KMS-11 (cell line): Measurements from ENCODE around the gene PCDHGA11.
"Not testable (repeated sequence)": the region's sequence is repeated elsewhere in the genome, so short reads cannot be mapped to it uniquely, and the experiment has no call there.

Experiments used
- H2AFZ ChIP-seq: fragments of 200-600 bp; sonication (generic); 2 replicates; pipeline ENCODE4 v1.6.1; 2016; ENCODE audit warnings: antibody characterized with exemption, mixed run types, low read depth
- H3K27ac ChIP-seq: fragments of 200-600 bp; sonication (generic); 2 replicates; pipeline ENCODE4 v1.6.1; 2016; ENCODE audit warnings: mild to moderate bottlenecking, mixed run types
- H3K27me3 ChIP-seq: fragments of 200-600 bp; sonication (generic); 2 replicates; pipeline ENCODE4 v1.6.1; 2017; ENCODE audit warnings: mild to moderate bottlenecking, low read depth, mixed run types, moderate library complexity; ENCODE audit not compliant: insufficient read depth
- H3K36me3 ChIP-seq: fragments of 200-600 bp; sonication (generic); 2 replicates; pipeline ENCODE4 v1.6.1; 2017; ENCODE audit warnings: mild to moderate bottlenecking, mixed run types; ENCODE audit not compliant: insufficient read depth
- H3K4me1 ChIP-seq: fragments of 200-600 bp; sonication (generic); 2 replicates; pipeline ENCODE4 v1.6.1; 2016; ENCODE audit warnings: mild to moderate bottlenecking, low read depth, mixed run types; ENCODE audit not compliant: poor library complexity, severe bottlenecking
- H3K4me2 ChIP-seq: fragments of 200-600 bp; sonication (generic); 2 replicates; pipeline ENCODE4 v1.7.0; 2016; ENCODE audit warnings: mild to moderate bottlenecking, mixed run types
- H3K4me3 ChIP-seq: fragments of 200-600 bp; sonication (generic); IDR thresholded peaks from 2 replicates; pipeline ENCODE4 v1.6.1; 2017; ENCODE audit warnings: low read depth, low read length, mixed read lengths; ENCODE audit not compliant: insufficient read depth
- H3K79me2 ChIP-seq: fragments of 200-600 bp; sonication (generic); 2 replicates; pipeline ENCODE4 v1.6.1; 2016; ENCODE audit warnings: low read depth, mixed run types; ENCODE audit not compliant: insufficient read depth
- H3K9ac ChIP-seq: fragments of 200-600 bp; sonication (generic); 2 replicates; pipeline ENCODE4 v1.6.1; 2016; ENCODE audit warnings: mild to moderate bottlenecking, mixed run types
- H4K20me1 ChIP-seq: fragments of 200-600 bp; sonication (generic); 2 replicates; pipeline ENCODE4 v1.6.1; 2016; ENCODE audit warnings: mild to moderate bottlenecking, mixed run types; ENCODE audit not compliant: insufficient read depth
- TF ChIP-seq, protein P1 (sequence below): fragments of 200-600 bp; sonication (generic); conservative IDR thresholded peaks from 2 replicates; pipeline ENCODE4 v1.6.1; 2017; ENCODE audit warnings: low read depth, mild to moderate bottlenecking, antibody characterized with exemption, low read length, moderate library complexity, mixed read lengths

PCDHGA11 gene

DNA sequence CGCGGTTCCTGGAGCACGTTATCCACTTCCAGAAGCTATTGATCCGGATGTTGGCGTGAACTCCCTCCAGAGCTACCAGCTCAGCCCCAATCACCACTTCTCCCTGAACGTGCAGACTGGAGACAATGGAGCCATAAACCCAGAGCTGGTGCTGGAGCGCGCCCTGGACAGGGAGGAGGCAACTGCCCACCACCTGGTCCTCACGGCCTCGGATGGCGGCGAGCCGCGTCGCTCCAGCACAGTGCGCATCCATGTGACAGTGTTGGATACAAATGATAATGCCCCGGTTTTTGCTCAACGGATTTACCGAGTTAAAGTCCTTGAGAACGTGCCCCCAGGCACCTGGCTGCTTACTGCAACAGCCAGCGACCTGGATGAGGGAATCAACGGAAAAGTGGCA is 17.5 kb upstream of the PCDHGA11 start:
- no peak overlapping the region for H2AFZ ChIP-seq
- H3K36me3 ChIP-seq, result no peaks in the 10 kb centered on the region
- H3K27ac ChIP-seq, result no peak overlapping the region
- H3K79me2 ChIP-seq, result no peaks in the 10 kb centered on the region
- no peaks in the 10 kb centered on the region for H4K20me1 ChIP-seq
- no peaks in the 10 kb centered on the region for H3K4me1 ChIP-seq
- no peak overlapping the region for H3K4me2 ChIP-seq
- H3K4me3 ChIP-seq, result no peak overlapping the region
- no peak overlapping the region for H3K9ac ChIP-seq
- TF ChIP-seq, protein P1, sequence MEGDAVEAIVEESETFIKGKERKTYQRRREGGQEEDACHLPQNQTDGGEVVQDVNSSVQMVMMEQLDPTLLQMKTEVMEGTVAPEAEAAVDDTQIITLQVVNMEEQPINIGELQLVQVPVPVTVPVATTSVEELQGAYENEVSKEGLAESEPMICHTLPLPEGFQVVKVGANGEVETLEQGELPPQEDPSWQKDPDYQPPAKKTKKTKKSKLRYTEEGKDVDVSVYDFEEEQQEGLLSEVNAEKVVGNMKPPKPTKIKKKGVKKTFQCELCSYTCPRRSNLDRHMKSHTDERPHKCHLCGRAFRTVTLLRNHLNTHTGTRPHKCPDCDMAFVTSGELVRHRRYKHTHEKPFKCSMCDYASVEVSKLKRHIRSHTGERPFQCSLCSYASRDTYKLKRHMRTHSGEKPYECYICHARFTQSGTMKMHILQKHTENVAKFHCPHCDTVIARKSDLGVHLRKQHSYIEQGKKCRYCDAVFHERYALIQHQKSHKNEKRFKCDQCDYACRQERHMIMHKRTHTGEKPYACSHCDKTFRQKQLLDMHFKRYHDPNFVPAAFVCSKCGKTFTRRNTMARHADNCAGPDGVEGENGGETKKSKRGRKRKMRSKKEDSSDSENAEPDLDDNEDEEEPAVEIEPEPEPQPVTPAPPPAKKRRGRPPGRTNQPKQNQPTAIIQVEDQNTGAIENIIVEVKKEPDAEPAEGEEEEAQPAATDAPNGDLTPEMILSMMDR, result no peak
- H3K27me3 ChIP-seq, result no peaks in the 10 kb centered on the region

DNA sequence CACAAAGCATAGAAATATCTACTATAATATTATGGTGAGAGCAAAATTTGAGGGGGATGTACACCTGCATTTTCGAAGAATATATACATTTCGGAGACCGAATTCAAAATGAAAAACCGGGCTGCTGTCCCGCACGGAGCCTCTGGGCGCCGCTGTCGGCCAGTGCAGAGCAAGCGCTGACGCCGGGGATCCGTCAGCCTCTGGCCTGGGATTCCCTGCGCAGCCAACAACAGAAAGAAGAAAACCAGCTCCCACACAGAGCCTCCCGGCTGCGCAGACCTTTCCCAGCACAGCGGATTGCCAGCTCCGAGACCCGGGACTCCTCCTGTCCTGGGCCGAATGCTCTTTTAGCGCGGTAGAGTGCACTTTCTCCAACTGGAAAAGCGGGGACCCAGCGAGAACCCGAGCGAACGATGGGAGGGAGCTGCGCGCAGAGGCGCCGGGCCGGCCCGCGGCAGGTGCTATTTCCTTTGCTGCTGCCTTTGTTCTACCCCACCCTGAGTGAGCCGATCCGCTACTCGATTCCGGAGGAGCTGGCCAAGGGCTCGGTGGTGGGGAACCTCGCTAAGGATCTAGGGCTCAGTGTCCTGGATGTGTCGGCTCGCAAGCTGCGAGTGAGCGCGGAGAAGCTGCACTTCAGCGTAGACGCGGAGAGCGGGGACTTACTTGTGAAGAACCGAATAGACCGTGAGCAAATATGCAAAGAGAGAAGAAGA is 12.9 kb upstream of the PCDHGA11 start, which contains the start of gene PCDHGB6:
Gene PCDHGB6, plus strand, starts transcription at position 232 of the 716 bp plus-strand sequence. Its CDS starts 182 bp downstream, at position 414.
- H3K4me1 ChIP-seq, H3K36me3 ChIP-seq, H3K4me3 ChIP-seq, H3K27ac ChIP-seq, H3K79me2 ChIP-seq, H3K4me2 ChIP-seq, H3K9ac ChIP-seq, H2AFZ ChIP-seq, H4K20me1 ChIP-seq, H3K27me3 ChIP-seq: not testable (repeated sequence)

DNA sequence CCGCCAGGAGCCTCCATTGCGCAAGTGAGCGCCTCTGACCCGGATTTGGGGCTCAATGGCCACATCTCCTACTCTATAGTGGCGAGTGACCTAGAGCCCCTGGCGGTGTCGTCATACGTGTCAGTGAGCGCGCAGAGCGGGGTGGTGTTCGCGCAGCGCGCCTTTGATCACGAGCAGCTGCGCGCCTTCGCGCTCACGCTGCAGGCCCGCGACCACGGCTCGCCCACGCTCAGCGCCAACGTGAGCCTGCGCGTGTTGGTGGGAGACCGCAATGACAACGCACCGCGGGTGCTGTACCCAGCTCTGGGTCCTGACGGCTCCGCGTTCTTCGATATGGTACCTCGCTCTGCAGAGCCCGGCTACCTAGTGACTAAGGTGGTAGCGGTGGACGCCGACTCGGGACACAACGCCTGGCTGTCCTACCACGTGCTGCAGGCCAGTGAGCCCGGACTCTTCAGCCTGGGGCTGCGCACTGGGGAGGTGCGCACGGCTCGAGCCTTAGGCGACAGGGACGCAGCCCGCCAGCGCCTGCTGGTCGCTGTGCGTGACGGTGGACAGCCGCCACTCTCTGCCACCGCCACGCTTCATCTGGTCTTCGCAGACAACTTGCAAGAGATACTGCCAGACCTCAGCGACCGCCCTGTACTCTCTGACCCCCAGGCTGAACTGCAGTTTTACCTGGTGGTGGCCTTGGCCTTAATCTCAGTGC is 11.1 kb upstream of the PCDHGA11 start:
- no peaks in the 10 kb centered on the region for H3K27me3 ChIP-seq
- no peak overlapping the region for H3K4me3 ChIP-seq
- no peak overlapping the region for H2AFZ ChIP-seq
- H3K9ac ChIP-seq, result no peak overlapping the region
- H3K4me2 ChIP-seq, result no peak overlapping the region
- TF ChIP-seq, protein P1, result no peak
- H3K79me2 ChIP-seq, result no peaks in the 10 kb centered on the region
- no peaks in the 10 kb centered on the region for H4K20me1 ChIP-seq
- H3K27ac ChIP-seq, result no peak overlapping the region
- no peaks in the 10 kb centered on the region for H3K36me3 ChIP-seq
- H3K4me1 ChIP-seq, result no peaks in the 10 kb centered on the region

DNA sequence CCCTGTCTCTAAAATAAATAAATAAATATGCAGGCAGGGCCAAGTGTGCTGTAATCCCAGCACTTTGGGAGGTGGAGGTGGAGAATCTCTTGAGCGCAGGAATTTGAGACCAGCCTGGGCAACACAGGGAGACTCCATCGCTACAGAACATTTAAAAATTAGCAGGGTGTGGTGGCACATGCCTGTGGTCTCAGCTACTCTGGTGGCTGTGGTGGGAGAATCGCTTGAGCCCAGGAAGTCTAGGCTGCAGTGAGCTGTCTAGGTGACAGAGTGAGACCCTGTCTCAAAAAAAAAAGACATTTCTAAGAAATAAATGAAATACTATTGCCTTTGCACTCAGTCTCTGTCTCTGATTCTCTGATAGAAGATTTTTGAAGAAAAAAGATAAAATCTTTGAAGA is 9.3 kb upstream of the PCDHGA11 start:
- no peak overlapping the region for H3K27ac ChIP-seq
- no peaks in the 10 kb centered on the region for H3K79me2 ChIP-seq
- no peak overlapping the region for H3K9ac ChIP-seq
- no peak overlapping the region for H3K4me3 ChIP-seq
- no peaks in the 10 kb centered on the region for H4K20me1 ChIP-seq
- no peak overlapping the region for H2AFZ ChIP-seq
- no peak overlapping the region for H3K4me2 ChIP-seq
- TF ChIP-seq, protein P1, result no peak
- H3K36me3 ChIP-seq, result no peaks in the 10 kb centered on the region
- no peaks in the 10 kb centered on the region for H3K27me3 ChIP-seq
- H3K4me1 ChIP-seq, result no peaks in the 10 kb centered on the region
